Subcutaneous abdominal adipose tissue (tissue), 5 donors: ENCODE measurements around the gene PIAS1.
"Not testable (repeated sequence)": the region's sequence is repeated elsewhere in the genome, so short reads cannot be mapped to it uniquely, and the experiment has no call there.

ENCODE experiments used
- H3K27ac ChIP-seq: one replicate; pipeline ENCODE4 v1.7.0; 2013; ENCODE audit warnings: low read depth, mild to moderate bottlenecking, inconsistent platforms, low read length, moderate library complexity
- H3K27me3 ChIP-seq, 5 donors: one replicate each; pipeline ENCODE4 v1.7.0; 2013; ENCODE audit warnings: low read length in 5 of 5, inconsistent platforms in 1 of 5; ENCODE audit not compliant: control insufficient read depth in 5 of 5, insufficient read depth in 4 of 5
- H3K36me3 ChIP-seq, 5 donors: one replicate each; pipeline ENCODE4 v1.7.0; 2013; ENCODE audit warnings: low read length in 5 of 5; ENCODE audit not compliant: control insufficient read depth in 5 of 5, insufficient read depth in 5 of 5
- H3K4me1 ChIP-seq, 5 donors: one replicate each; pipeline ENCODE4 v1.7.0; 2013; ENCODE audit warnings: low read length in 5 of 5, mild to moderate bottlenecking in 3 of 5, moderate library complexity in 1 of 5; ENCODE audit not compliant: control insufficient read depth in 5 of 5, insufficient read depth in 5 of 5
- H3K4me3 ChIP-seq, 5 donors: one replicate each; pipeline ENCODE4 v1.7.0; 2013; ENCODE audit warnings: low read length in 5 of 5, low read depth in 1 of 5
- H3K9ac ChIP-seq, 5 donors: one replicate each; pipeline ENCODE4 v1.7.0; 2013; ENCODE audit warnings: low read length in 5 of 5, mild to moderate bottlenecking in 4 of 5, moderate library complexity in 3 of 5
- H3K9me3 ChIP-seq, 5 donors: one replicate each; pipeline ENCODE4 v1.7.0; 2013; ENCODE audit warnings: low read length in 5 of 5; ENCODE audit not compliant: control insufficient read depth in 5 of 5
- donor health status: healthy.
- donor health status: healthy.
- donor health status: healthy.
- donor health status: healthy.
- donor health status: healthy.

The PIAS1 gene

GRCh38 chr15:68225442-68225841 lies 171.3 kb downstream of the PIAS1 start:
- H3K9me3 ChIP-seq, H3K27ac ChIP-seq, H3K9ac ChIP-seq, H3K36me3 ChIP-seq, H3K27me3 ChIP-seq, H3K4me3 ChIP-seq: not testable (repeated sequence)
- H3K4me1 ChIP-seq = peaks cover 5 to 28% (median 22%) of the 10 kb centered on the region in 5 donors

- no peaks in the 10 kb centered on the region for H3K27me3 ChIP-seq
- H3K4me1 ChIP-seq = peaks cover 5 to 43% (median 26%) of the 10 kb centered on the region in 5 donors
- H3K9ac ChIP-seq = peak overlapping the region in 1 of 5 donors; percentile 63
- peak overlapping the region in 1 of 5 donors; percentile 80 for H3K4me3 ChIP-seq
- H3K9me3 ChIP-seq = no peaks in the 10 kb centered on the region
- H3K27ac ChIP-seq = no peak overlapping the region
- H3K36me3 ChIP-seq = no peaks in the 10 kb centered on the region
These were observed 173.6 kb downstream of the PIAS1 start for GRCh38 chr15:68227643-68228142.

DNA sequence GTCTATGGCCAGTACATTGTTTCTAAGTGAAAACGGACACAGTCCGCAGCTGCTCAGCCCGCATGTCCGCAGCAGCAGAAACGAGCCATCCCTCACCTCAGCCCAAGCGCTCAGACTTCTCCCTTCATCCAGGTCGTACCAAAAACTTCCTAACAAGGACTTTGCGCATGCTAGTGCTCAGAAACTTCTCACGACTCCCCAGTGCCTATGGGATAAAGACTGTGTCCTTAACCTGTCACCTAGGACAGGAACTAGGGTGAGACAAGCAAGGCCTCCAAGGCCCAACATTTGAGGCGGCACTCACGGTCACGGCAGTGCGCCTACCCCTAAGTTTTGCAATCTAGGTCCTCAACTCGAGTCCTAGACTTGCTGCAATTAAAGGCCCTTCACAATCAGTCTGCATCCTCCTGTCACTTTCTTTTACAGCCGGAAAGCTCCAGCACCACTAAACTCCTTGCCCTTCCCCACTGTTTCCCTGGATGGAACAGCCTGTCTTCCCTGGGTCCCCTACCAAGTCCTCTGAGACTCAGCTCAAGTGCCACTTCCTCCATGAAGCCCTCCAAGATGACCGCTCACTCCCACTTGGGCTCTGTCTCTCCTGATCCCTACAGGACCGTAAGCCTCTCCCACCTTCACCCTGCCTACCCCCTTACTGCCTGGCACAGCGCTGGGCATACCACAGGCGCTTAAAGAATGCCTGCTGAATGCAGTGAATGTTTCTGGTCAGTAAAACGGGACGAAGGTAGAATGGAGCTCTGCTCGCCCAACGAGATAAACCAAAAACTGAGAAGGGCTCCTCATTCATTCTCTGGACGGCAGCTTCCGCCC lies 174.2 kb downstream of the PIAS1 start:
- H3K36me3 ChIP-seq = no peaks in the 10 kb centered on the region
- no peaks in the 10 kb centered on the region for H3K9me3 ChIP-seq
- peak overlapping the region; percentile 75 to 84 (median 80) for H3K4me3 ChIP-seq
- H3K27me3 ChIP-seq = no peaks in the 10 kb centered on the region
- peaks cover 5 to 46% (median 27%) of the 10 kb centered on the region in 5 donors for H3K4me1 ChIP-seq
- H3K27ac ChIP-seq = peak overlapping the region; percentile 23
- peak overlapping the region; percentile 75 to 84 (median 76) for H3K9ac ChIP-seq

DNA sequence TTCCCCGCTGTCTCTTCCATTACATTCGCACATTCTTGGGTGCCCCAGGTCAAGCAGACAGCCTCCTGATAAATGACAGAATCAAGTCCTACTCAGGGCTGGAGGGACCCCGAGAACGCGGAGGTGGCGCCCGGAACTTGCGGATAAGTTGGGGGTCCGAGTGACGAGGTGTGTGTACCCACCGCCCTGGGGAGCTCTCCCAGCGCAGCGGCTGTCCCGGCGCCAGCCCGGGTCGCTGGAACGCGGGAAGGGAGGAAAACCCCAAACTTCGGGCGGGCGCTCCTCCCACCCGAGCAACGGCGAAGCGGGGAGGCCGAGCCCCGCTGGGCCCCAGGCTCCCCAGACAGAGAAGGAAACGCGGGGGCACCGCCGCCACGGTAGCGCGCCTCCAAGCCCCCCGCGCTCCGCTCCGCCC lies 174.9 kb downstream of the PIAS1 start:
- Histone ChIP-seq H3K4me1 (peaks cover 5 to 46% (median 30%) of the 10 kb centered on the region in 5 donors), H3K27ac (peak overlapping the region; percentile 23), H3K9me3 (no peaks in the 10 kb centered on the region), H3K36me3 (no peaks in the 10 kb centered on the region), H3K27me3 (no peaks in the 10 kb centered on the region), H3K9ac (peak overlapping the region; percentile 75 to 84 (median 76)), H3K4me3 (peak overlapping the region; percentile 75 to 84 (median 80))

DNA sequence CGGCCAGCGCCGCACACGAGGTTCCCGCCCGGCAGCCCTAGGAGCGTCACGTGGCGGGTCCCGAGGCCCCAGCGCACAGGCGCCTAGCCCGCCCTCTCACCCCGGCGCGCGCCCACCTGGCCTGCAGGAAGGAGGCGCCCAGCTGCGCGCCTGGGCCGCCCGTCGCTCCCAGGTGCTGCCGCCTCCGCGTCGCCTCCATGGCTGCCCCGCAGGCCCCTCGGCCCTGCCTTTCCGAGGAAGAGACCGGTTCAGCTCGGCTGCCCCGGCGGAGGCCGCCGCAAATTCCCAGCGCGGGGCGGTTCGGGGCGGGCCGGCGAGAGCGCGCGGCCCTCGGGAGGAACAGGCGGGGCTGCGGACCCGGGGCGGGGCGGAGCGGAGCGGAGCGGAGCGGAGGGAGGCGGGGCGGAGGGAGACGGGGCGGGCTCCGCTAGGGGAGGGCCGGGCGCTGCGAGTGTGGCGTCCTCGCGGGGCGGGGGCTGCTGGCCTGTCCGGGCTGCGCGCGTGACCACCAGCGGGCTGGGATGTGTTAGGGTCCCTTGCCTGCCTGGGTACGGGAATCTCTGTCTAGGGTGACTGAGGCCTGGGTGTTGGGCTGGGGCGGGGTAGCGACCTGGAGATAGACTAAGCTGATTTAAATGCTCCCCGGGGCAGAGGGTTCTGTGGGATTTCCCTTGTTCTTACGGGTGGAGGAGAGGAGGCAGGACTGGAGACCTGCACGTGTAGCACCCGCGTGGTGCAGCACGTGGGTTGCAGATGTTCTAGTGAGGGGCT lies 175.5 kb downstream of the PIAS1 start, which contains the start of gene CLN6:
TSS of gene CLN6 (minus strand) at position 343 of the 771 bp plus-strand sequence. CDS start at position 199, 144 bp downstream.
- Histone ChIP-seq H3K4me3 (peak within 1 kb of the TSS; percentile 75 to 85 (median 80)), H3K4me1 (peaks cover 5 to 46% (median 30%) of the 10 kb centered on the region in 5 donors), H3K27ac (peak within 1 kb of the TSS; percentile 46), H3K9ac (peak within 1 kb of the TSS; percentile 75 to 84 (median 76)), H3K36me3 (no peaks in the 10 kb centered on the region), H3K27me3 (no peaks in the 10 kb centered on the region), H3K9me3 (no peaks in the 10 kb centered on the region)

GRCh38 chr15:68230157-68231100 lies 176.3 kb downstream of the PIAS1 start:
- Histone ChIP-seq H3K9ac (peak overlapping the region; percentile 54 to 81 (median 75)), H3K4me1 (peaks cover 5 to 44% (median 30%) of the 10 kb centered on the region in 5 donors)

GRCh38 chr15:68231102-68231818 lies 177.1 kb downstream of the PIAS1 start:
- H3K4me1 ChIP-seq = peaks cover 5 to 44% (median 30%) of the 10 kb centered on the region in 5 donors

More at GRCh38 chr15:68230157-68231100, 176.3 kb downstream of the PIAS1 start:
- H3K4me3 ChIP-seq = peak overlapping the region; percentile 74 to 85 (median 80)
- H3K27ac ChIP-seq = peak overlapping the region; percentile 46
- H3K9me3 ChIP-seq = no peaks in the 10 kb centered on the region
- H3K36me3 ChIP-seq = no peaks in the 10 kb centered on the region
- H3K27me3 ChIP-seq = no peaks in the 10 kb centered on the region

GRCh38 chr15:68232449-68232848 lies 178.3 kb downstream of the PIAS1 start:
- no peaks in the 10 kb centered on the region for H3K9me3 ChIP-seq
- H3K36me3 ChIP-seq = no peaks in the 10 kb centered on the region
- H3K4me3 ChIP-seq = no peak overlapping the region
- H3K4me1 ChIP-seq = peaks cover 5 to 42% (median 30%) of the 10 kb centered on the region in 5 donors
- H3K9ac ChIP-seq = no peak overlapping the region
- H3K27ac ChIP-seq = no peak overlapping the region
- no peaks in the 10 kb centered on the region for H3K27me3 ChIP-seq

More at GRCh38 chr15:68231102-68231818, 177.1 kb downstream of the PIAS1 start:
- Histone ChIP-seq H3K27ac (no peak overlapping the region), H3K4me3 (no peak overlapping the region), H3K36me3 (no peaks in the 10 kb centered on the region), H3K9me3 (no peaks in the 10 kb centered on the region), H3K9ac (no peak overlapping the region), H3K27me3 (no peaks in the 10 kb centered on the region)
